OCI-LY1 (cell line): ENCODE results near the gene E4F1.

Experiments
- H2AFZ ChIP-seq: fragments of 200-600 bp; sonication (generic), shearing (Covaris generic); 2 replicates; pipeline ENCODE4 v1.6.0; 2014; ENCODE audit warnings: antibody characterized with exemption, mild to moderate bottlenecking, low read length
- H3F3A ChIP-seq: fragments of 200-600 bp; sonication (generic), shearing (Covaris generic); 2 replicates; pipeline ENCODE4 v1.6.0; 2014; ENCODE audit warnings: mild to moderate bottlenecking, antibody characterized with exemption, low read length, moderate library complexity; ENCODE audit not compliant: insufficient read depth
- H3K27ac ChIP-seq: fragments of 200-600 bp; sonication (generic); 2 replicates; pipeline ENCODE4 v1.5.1; 2014; ENCODE audit warnings: low read length, mixed run types, mild to moderate bottlenecking, low read depth; ENCODE audit not compliant: poor library complexity, severe bottlenecking
- H3K27me3 ChIP-seq: fragments of 200-600 bp; sonication (generic); 2 replicates; pipeline ENCODE4 v1.6.0; 2014; ENCODE audit warnings: antibody characterized with exemption, mild to moderate bottlenecking, low read length, moderate library complexity; ENCODE audit not compliant: insufficient read depth
- H3K36me3 ChIP-seq: fragments of 200-600 bp; sonication (generic); 2 replicates; pipeline ENCODE4 v1.6.1; 2014; ENCODE audit warnings: mild to moderate bottlenecking, antibody characterized with exemption, low read length, moderate library complexity, mixed read lengths; ENCODE audit not compliant: insufficient read depth
- H3K4me1 ChIP-seq: fragments of 200-600 bp; sonication (generic); 2 replicates; pipeline ENCODE4 v1.5.1; 2014; ENCODE audit warnings: mild to moderate bottlenecking, low read length, moderate library complexity; ENCODE audit not compliant: insufficient read depth, severe bottlenecking
- H3K4me2 ChIP-seq: fragments of 200-600 bp; sonication (generic), shearing (Covaris generic); 2 replicates; pipeline ENCODE4 v1.6.1; 2014; ENCODE audit warnings: low read length
- H3K4me3 ChIP-seq: fragments of 200-600 bp; sonication (generic); 2 replicates; pipeline ENCODE4 v1.5.1; 2014; ENCODE audit warnings: low read length, low read depth, mild to moderate bottlenecking, mixed read lengths; ENCODE audit not compliant: poor library complexity, severe bottlenecking
- H3K79me2 ChIP-seq: fragments of 200-600 bp; shearing (Covaris generic); 2 replicates; pipeline ENCODE4 v1.6.1; 2016; ENCODE audit warnings: mixed run types, low read length, mixed read lengths; ENCODE audit not compliant: insufficient read depth
- H3K9ac ChIP-seq: fragments of 200-600 bp; sonication (generic), shearing (Covaris generic); 2 replicates; pipeline ENCODE4 v1.6.1; 2014; ENCODE audit warnings: mild to moderate bottlenecking, low read length, mixed read lengths
- H3K9me2 ChIP-seq: fragments of 200-600 bp; sonication (generic), shearing (Covaris generic); 2 replicates; pipeline ENCODE4 v1.6.1; 2014; ENCODE audit warnings: low read depth, mild to moderate bottlenecking, low read length, mixed read lengths
- H3K9me3 ChIP-seq: fragments of 200-600 bp; shearing (Covaris generic); 2 replicates; pipeline ENCODE4 v1.6.1; 2014; ENCODE audit warnings: low read length, mixed read lengths
- H4K20me1 ChIP-seq: fragments of 200-600 bp; sonication (generic), shearing (Covaris generic); 2 replicates; pipeline ENCODE4 v1.6.0; 2016; ENCODE audit warnings: mild to moderate bottlenecking, low read length; ENCODE audit not compliant: insufficient read depth
- EZH2 ChIP-seq: fragments of 200-600 bp; sonication (generic), shearing (Covaris generic); IDR thresholded peaks from 2 replicates; pipeline ENCODE4 v1.8.0; 2017; ENCODE audit warnings: borderline replicate concordance, mixed run types, mild to moderate bottlenecking, antibody characterized with exemption, low read length, moderate library complexity, mixed read lengths
- TF ChIP-seq, protein P1 (sequence below): fragments of 200-600 bp; sonication (generic), shearing (Covaris generic); IDR thresholded peaks from 2 replicates; pipeline ENCODE4 v1.5.1; 2017; ENCODE audit warnings: mild to moderate bottlenecking, antibody characterized with exemption, low read length, moderate library complexity, mixed read lengths

Gene E4F1, protein sequence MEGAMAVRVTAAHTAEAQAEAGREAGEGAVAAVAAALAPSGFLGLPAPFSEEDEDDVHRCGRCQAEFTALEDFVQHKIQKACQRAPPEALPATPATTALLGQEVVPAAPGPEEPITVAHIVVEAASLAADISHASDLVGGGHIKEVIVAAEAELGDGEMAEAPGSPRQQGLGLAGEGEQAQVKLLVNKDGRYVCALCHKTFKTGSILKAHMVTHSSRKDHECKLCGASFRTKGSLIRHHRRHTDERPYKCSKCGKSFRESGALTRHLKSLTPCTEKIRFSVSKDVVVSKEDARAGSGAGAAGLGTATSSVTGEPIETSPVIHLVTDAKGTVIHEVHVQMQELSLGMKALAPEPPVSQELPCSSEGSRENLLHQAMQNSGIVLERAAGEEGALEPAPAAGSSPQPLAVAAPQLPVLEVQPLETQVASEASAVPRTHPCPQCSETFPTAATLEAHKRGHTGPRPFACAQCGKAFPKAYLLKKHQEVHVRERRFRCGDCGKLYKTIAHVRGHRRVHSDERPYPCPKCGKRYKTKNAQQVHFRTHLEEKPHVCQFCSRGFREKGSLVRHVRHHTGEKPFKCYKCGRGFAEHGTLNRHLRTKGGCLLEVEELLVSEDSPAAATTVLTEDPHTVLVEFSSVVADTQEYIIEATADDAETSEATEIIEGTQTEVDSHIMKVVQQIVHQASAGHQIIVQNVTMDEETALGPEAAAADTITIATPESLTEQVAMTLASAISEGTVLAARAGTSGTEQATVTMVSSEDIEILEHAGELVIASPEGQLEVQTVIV

GRCh38 chr16:2223221-2223941 is at the start of gene E4F1:
TSS of gene E4F1 (plus strand) at chr16:2223591. CDS start at chr16:2223614, 23 bp downstream.
- no peaks in the 10 kb centered on the region for H4K20me1 ChIP-seq
- H3F3A ChIP-seq = no peaks in the 10 kb centered on the region
- TF ChIP-seq, protein P1, sequence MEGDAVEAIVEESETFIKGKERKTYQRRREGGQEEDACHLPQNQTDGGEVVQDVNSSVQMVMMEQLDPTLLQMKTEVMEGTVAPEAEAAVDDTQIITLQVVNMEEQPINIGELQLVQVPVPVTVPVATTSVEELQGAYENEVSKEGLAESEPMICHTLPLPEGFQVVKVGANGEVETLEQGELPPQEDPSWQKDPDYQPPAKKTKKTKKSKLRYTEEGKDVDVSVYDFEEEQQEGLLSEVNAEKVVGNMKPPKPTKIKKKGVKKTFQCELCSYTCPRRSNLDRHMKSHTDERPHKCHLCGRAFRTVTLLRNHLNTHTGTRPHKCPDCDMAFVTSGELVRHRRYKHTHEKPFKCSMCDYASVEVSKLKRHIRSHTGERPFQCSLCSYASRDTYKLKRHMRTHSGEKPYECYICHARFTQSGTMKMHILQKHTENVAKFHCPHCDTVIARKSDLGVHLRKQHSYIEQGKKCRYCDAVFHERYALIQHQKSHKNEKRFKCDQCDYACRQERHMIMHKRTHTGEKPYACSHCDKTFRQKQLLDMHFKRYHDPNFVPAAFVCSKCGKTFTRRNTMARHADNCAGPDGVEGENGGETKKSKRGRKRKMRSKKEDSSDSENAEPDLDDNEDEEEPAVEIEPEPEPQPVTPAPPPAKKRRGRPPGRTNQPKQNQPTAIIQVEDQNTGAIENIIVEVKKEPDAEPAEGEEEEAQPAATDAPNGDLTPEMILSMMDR = no peak
- TF ChIP-seq EZH2 = no peak
- H3K36me3 ChIP-seq = peaks cover 7% of the 10 kb centered on the region; the same call in 1 of the 2 replicates
- H3K27me3 ChIP-seq = no peaks in the 10 kb centered on the region
- peak within 1 kb of the TSS; percentile 96 for H3K4me2 ChIP-seq
- H3K4me1 ChIP-seq = peaks cover 21% of the 10 kb centered on the region
- peak within 1 kb of the TSS; percentile 93 for H3K9ac ChIP-seq
- H3K4me3 ChIP-seq = peak within 1 kb of the TSS; percentile 96
- peaks cover 18% of the 10 kb centered on the region for H3K79me2 ChIP-seq
- no peak within 1 kb of the TSS for H2AFZ ChIP-seq
- H3K27ac ChIP-seq = peak within 1 kb of the TSS; percentile 73
- H3K9me2 ChIP-seq = no peaks in the 10 kb centered on the region
- no peaks in the 10 kb centered on the region for H3K9me3 ChIP-seq

DNA sequence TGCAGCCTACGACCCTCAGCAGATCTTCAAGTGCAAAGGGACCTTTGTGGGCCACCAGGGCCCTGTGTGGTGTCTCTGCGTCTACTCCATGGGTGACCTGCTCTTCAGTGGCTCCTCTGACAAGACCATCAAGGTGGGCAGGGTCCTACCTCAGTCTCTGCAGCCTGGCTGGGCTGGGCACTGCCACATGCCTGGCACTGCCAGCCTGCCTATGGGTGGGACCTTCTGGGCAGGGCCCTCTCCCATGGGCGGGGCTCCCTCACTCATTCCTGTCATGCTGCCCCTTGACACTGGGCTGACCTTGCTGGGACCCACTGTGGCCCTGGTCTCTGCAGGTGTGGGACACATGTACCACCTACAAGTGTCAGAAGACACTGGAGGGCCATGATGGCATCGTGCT is 49.5 kb upstream of the E4F1 start:
- Histone ChIP-seq H3F3A (no peaks in the 10 kb centered on the region), H2AFZ (no peak overlapping the region), H4K20me1 (no peaks in the 10 kb centered on the region), H3K36me3 (peaks cover 47% of the 10 kb centered on the region), H3K27me3 (no peaks in the 10 kb centered on the region), H3K9me2 (no peaks in the 10 kb centered on the region), H3K79me2 (no peaks in the 10 kb centered on the region), H3K4me2 (no peak overlapping the region), H3K27ac (no peak overlapping the region), H3K4me1 (no peaks in the 10 kb centered on the region), H3K9ac (no peak overlapping the region), H3K4me3 (no peak overlapping the region), H3K9me3 (no peaks in the 10 kb centered on the region)
- TF ChIP-seq EZH2 = no peak
- TF ChIP-seq, protein P1 = no peak

GRCh38 chr16:2174396-2175131 is 48.8 kb upstream of the E4F1 start:
- H3F3A ChIP-seq = no peaks in the 10 kb centered on the region
- no peaks in the 10 kb centered on the region for H3K9me3 ChIP-seq
- H3K4me2 ChIP-seq = no peak overlapping the region
- H3K27me3 ChIP-seq = no peaks in the 10 kb centered on the region
- TF ChIP-seq EZH2 = no peak
- TF ChIP-seq, protein P1 = no peak
- no peak overlapping the region for H2AFZ ChIP-seq
- peaks cover 47% of the 10 kb centered on the region for H3K36me3 ChIP-seq
- H3K79me2 ChIP-seq = no peaks in the 10 kb centered on the region
- no peaks in the 10 kb centered on the region for H4K20me1 ChIP-seq
- H3K27ac ChIP-seq = no peak overlapping the region
- H3K4me3 ChIP-seq = no peak overlapping the region
- no peaks in the 10 kb centered on the region for H3K9me2 ChIP-seq
- H3K4me1 ChIP-seq = no peaks in the 10 kb centered on the region
- no peak overlapping the region for H3K9ac ChIP-seq
